ENCODE measurements around the gene HCFC1.

HCFC1 gene

DNA sequence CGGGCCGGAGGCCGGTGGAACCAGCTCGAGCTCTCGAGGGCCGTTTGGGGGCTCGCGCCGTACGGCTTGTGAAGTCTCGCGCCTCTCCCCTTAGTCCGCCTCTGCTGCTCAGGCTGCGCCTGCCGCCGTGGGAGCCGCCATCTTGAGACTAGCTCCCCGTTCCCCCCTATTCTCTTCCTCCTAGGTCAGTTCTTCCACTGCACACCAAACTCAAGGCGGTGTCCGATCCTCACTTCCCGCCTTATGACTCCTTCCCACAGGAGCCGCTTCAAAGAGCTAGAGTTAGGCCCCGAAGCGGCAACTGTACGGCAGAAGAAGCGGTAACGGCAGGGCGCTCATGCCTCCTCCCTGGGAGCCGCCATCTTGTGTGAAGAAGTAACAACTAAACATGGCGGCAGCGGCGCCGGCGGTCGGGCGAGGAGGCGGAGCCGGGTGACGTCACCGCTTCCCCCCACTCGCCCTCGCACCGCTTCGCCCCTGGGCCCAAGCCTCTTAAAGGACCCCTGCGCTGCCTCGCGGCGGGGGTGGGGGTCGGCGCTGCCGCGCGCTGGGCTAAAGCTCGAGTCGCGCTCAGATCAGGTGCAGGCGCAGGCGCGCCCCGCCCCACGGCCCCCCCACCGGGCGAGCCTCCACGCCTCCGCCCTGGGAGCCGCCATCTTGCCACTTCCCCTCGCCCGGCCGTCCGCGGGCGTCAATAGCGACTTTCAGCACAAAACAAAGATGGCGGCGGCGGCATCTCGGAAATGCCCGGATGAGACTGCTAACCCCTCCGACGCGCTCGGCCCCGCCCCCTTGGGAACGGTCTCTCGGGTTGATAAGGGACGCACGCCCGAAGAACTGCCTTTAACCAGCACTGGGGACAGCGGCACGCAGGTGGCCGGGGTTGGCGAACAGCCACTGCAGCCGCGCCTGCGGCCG, at the start of gene HCFC1:
TSS of gene HCFC1 (minus strand) at position 369 of the 918 bp plus-strand sequence. CDS start 978 bp downstream, outside the sequence.
- DNase-seq (ENCODE audit: low spot score) = peak; percentile 78
- no peak for FAIRE-seq

DNA sequence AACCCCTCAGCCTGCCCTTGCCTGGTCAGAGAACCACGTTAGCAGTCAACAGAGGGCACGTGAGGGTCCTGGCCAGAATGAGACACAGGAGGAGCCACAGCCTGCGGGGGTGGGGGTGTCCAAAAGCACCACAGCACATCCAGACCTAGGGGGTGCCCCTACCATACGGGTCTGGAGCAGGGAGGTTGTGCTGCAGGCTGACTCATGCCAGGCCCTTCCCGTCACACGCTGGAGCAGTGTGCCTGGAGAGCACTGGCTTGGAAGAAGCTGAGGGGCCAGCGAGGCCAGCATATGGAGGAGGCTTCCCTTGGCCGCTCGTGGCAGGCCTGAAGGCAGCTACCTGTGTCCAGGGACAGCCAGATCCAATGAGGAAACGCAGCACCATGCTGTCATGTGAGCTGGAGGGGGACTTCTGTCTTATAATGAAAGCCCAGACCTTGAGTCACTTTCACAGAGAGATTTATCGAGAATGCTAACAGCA, 49.6 kb upstream of the HCFC1 start:
- peak; percentile 66 for DNase-seq (ENCODE audit: low spot score)
- peak; percentile 78 for FAIRE-seq

DNA sequence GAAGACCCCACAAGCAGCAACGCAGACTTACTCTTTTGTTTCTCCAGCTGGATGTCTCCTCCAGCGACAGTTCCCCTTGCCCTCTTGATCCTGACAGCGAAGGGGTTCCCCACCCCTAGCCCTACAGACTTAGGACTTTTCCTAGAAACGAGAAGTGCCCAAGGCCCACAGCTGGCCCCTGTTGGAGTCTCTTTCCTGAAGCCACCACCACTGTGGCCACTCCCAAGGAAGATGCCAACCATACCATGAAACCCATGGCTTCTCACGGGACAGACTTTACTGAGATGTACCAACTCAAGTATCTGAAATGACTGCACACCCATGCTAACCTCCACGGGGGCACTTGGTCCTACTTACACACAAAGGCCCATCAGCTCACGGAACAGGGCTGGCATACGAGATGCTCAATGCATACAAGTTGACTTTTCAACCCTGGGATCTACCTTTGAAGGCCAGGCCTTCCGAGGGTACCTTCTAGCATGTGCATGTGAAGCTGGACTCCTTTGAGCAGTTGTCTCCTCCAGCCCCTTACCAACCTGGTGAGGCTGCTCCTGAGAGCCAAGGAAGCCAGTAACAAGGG, 49.0 kb upstream of the HCFC1 start:
- FAIRE-seq (no peak), DNase-seq (ENCODE audit: low spot score) (no peak)

DNA sequence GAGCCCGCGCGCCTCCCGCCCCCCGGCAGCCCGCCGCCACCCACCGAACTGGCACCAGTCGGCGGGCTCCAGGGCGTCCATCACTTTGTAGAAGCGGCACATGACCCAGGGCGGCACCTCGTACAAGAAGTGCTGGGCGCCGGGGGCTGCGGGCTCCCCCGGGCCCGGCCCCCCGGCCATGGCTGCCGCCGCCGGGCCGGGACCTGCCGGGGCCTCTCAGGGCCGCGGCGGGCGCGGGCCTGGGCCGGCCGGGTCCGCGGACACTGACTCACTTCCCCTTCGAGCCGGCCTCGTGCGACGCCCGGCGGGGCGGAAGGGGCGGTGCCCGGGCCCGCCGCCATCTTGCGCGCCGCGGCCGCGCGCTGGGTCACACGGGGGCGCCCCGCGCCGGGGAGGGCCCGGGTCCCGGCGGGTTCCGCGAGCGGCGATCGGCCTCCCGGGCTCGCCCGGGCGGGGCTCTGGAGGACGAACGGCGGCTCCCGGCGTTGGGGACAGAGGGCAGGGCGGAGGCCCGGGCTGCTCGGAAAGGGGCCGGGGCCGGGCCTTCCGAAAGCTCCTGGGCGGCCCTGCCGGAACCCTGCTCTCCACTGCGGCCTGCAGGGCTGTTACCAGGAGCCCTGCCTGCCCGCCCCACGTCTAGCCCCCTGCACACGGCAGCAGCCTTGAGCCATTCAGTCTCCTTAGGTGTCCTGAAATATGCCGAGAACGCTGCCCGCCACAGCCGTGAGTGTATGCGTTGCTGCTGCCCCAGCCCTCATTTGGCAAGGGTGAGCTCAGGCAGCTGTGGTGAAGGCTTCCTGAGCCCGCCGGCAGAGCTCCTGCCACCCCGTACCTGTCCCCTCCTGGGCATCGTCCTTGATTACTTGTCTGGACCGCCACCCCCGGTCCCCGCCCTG, 48.3 kb upstream of the HCFC1 start, which contains the start of gene IRAK1:
TSS of gene IRAK1 (minus strand) at position 270 of the 896 bp plus-strand sequence. CDS start at position 180, 90 bp downstream.
- DNase-seq (ENCODE audit: low spot score) = peak; percentile 27
- no peak for FAIRE-seq

DNA sequence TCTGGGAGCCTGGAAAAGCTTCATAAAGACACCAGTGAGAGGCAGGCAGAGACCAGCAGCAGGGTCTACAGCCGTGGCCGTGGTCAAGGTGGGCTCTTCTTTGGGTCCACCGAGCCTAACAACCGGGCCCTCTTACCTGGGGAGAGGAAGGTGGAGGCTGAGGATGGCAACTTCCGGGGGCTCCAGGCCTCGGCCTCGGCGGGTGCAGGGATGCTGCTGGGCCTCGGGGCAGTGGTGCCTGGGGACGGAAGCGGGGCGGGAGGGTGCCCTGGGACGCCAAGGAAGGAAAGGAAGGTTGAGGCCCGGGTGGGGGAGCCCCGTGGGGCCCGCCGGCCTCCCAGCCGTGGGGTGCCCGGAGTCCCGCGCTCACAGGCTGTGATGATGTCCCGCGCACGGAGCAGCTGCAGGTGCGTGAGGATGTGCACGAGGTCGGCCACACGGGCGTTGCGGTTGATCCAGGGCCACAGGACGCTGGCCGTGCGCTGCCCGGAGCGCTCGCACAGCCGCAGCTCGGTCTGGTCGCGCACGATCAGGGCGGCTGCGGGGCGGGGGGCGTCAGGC, 47.5 kb upstream of the HCFC1 start:
- FAIRE-seq (no peak), DNase-seq (ENCODE audit: low spot score) (no peak)

DNA sequence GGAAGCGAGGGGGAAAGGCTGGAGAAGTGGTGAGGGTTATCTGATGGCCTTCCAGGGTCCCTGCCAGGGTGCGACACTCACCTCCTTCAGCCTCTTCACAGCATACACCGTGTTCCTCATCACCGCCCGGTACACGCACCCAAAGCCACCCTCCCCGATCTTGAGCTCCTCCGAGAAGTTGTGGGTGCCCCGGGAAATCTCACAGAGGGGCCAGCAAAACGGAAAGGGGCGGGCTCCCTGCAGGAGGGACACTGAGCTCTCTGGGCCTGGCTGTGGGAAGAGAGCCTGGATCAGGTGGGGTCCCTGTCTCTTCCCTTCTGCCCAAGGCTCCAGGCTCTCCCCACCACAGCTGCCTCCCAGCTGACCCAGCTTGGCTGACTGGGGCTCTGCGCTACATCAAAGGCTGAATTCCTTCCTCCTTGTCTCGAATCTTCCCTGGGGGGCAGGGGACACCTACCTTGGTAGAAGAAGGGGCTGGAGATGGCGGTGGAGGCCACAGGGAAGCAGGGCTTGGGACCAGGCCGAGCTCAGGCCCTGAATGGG, 47.0 kb upstream of the HCFC1 start:
- DNase-seq (ENCODE audit: low spot score) = no peak
- no peak for FAIRE-seq

DNA sequence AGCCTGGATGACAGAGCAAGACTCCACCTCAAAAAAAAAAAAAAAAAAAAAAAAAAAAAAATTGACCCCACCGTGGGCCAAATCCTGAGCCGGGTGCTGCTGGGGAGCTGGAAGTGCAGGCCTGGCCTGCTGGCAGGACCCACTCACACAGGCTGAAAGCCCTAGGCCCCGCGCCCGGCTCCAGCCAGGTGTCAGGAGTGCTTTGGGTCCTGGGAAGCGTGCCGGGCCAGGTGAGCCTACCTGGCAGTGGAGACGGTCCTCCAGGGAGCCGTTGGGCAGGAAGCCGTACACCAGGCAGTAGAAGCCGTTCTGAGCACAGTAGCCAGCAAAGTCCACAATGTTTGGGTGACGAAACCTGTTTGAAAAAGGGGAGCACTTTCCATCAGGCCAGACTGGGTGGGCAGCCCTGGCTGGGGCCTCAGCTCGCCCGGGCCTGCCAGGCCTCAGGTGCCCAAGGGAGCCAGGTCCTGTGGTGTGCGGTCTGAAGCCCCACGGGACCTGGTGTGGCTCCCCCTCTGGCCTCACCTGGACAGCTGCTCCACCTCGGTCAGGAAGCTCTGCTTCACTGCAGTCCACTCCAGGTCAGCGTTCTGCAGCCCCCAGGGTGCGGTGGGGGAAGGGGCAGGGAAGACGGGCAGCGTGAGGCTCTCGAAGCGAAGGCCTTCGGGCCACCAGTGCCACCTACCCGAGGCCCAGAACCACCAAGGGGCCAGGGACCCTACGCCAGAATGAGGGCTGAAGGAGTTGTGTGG, 46.3 kb upstream of the HCFC1 start:
- DNase-seq (ENCODE audit: low spot score) = no peak
- no peak for FAIRE-seq

DNA sequence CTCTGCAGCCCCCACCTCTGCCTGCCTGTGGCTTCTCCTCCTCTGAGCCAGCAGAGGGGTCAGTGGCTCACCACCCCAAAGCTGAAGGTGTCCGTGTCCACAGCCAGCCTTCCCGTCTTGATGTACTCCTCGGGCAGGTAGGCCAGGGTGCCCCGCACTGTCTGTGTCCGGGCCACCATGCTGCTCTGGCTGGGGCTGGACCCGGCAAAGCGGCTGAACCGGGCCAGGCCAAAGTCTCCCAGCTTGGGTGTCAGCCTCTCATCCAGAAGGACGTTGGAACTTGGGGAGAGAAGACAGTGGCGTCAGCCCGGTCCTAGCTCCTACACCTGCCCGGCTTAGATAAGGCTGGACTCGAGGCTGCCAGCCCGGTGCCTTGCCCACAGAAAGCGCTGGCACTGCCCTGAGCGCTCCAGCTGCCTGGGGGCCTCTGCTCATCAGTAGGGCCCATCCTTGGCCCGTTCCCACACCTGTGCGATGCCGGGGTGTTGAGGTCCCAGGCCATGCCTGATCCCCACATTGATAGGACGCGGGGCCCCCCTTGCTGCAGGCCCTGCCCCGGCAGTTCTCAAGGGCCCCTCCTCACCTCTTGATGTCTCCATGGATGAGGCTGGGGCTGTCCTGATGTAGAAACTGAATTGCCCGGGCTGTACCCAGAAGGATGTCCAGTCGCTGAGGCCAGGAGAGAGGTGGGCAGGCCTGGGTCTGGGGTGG, 44.9 kb upstream of the HCFC1 start:
- FAIRE-seq (no peak), DNase-seq (ENCODE audit: low spot score) (no peak)

DNA sequence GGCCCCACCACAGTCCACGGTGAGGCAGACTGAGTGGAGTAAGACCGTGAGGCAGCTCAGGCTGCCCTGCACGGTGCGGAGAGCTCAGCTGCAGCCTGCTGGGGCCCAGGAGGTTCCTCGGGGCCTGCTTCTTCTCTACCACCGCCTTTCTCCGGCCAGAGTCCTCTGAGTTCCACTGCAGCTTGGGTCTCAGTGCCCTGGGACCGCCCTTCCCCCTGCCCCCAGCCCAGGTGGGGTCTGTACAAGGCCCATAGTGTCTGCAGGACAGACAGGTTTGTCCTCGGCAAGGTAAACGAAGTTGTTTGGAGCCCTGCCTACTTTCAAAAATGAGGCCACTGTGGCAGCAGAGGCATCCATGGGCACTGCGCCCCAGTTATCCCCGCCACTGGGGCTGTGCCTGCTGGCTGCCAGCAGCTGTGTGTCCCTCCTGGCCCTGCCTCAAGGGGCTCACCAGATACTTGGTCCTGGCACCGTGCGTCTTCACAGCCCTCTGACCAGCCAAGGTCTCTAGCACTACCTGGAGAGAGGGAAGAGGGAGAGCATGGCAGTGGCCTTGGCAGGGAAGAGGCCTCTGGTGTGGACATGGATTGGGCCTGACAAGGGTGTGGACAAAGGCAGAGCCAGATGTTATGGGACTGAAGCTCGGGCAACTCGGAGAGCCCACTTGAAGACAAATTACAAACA, 44.1 kb upstream of the HCFC1 start:
- FAIRE-seq = no peak
- DNase-seq (ENCODE audit: low spot score) = no peak

DNA sequence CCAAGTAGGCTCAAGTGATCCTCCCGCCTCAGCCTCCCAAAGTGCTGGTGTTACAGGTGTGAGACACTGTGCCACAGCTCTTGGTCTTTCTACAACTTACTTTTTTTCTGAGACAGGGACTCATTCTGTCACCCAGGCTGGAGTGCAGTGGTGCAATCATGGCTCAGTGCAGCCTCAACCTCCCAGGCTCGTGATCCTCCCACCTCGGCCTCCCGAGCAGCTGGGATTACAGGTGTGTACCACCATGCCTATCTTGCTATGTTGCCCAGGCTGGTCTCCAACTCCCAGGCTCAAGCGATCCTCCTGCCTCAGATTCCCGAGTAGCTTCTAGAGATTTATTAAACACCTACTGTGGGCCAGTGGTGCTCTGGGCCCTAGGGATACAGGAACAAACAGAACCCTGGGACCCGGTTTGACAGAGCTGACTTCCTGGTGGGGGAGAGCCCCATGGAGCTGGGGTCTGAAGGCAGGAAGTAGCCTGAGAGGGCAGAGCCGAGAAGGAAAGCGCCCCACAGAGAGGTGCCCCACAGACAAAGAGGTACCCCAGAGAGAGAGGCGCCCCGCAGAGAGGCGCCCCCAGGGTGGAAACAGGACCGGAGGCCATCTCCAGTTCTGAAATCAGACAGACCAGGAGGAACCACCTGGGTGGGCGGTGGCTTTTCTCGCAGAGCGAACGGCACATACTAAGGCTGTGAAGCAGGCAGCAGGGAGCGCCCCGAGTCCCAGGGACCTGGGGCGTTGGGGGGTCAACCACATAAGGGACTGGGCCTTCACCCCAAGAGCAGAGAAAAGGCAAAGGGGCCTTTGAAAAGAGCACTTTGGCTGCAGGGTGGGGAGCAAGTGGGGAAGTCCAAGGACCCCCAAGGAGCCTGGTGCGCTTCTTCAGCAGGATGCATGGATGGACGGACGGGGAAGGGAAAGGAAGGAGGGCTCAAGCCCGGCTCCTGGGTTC, 43.1 kb upstream of the HCFC1 start:
- DNase-seq (ENCODE audit: low spot score) = no peak
- FAIRE-seq = no peak

DNA sequence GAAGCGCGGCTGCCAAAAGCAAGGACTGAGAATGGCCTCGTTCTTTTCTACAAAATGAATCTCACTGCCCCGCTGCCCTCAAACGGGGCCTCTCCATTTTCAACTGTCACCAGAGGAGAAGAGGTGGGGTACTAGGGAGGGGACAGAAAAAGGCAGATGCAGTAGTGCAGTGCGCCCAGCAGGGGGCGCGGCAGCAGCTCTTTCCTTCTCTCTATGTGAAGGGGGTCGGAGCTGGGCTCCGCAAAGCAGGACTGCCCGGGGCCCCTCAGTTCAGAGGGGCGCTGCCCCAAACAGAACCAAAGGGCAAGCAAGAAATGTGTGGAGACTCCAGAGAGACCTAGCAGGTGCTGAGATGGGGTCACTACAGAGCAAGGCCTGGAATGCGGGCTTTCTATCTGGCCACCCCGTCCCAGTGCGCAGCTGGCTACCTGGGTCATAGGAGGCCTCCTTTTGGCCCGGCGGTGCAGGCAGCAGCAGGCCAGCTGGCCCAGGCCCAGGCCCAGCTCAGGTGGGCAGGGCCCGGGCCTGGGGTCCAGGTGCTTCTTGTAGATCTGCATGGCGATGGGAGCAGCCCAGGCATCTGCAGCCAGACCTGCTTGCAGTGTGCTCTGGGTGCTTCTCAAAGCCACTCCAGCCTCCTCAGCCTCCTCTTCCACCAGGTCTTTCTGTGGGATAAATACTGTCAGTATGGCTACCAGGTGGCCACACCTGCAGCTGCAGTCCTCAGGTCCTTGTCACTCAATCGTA, 42.2 kb upstream of the HCFC1 start:
- FAIRE-seq (no peak), DNase-seq (ENCODE audit: low spot score) (no peak)

DNA sequence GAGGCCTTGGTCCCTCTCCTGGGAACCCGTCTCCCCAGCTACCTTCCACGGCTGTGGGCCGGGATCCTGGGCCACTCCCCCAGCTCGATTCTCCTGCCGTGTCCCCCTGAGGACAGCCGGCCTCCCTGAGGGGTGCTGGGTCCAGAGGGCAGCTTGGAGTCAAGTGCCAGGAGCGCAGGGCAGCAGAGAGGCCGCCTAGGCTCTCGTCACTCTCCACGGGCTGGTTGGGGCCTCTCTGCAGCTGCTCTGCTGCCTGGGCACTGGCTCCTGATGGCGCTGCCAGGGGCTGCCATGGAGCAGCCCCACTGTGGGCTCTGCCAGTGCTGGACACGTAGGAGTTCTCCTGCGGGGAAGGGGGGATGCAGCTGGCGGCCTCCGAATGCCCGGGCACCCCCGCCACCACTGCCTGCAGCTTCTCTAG, 41.4 kb upstream of the HCFC1 start:
- FAIRE-seq = no peak

DNA sequence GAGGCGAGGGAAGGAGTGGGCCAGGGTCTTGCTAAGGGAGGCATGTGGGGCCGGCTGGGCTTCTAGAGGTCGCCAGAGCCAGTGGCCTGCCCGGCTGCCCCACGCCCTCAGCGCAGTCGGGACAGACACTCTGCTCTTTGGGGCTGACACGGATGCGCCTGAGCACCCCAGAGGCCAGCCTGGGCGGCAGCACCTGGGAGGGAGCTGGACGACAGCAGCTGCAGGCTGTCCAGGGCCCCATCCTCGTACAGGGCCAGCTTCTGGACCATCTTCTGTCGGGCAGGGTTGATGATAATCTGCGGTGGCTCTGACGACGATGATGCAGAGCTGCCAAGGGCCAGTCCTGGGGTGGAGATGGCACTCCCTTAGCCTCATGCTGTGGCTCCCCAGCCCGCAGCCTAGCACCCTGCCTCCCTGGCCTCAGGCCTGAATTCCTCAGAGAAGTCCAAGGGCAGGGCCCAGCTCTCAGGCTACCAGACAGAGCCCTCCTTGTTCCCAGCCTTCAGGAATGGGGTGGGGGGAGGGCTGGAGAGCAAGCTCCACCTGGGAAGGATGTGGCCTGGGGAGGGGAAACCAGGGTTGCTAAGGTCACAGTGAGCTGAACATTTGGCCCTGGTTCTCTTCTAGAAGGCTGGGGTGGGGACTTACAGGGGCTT, 40.8 kb upstream of the HCFC1 start:
- no peak for FAIRE-seq
- no peak for DNase-seq (ENCODE audit: low spot score)

More for the DNA sequence above, 41.4 kb upstream of the HCFC1 start:
- DNase-seq (ENCODE audit: low spot score) = no peak

DNA sequence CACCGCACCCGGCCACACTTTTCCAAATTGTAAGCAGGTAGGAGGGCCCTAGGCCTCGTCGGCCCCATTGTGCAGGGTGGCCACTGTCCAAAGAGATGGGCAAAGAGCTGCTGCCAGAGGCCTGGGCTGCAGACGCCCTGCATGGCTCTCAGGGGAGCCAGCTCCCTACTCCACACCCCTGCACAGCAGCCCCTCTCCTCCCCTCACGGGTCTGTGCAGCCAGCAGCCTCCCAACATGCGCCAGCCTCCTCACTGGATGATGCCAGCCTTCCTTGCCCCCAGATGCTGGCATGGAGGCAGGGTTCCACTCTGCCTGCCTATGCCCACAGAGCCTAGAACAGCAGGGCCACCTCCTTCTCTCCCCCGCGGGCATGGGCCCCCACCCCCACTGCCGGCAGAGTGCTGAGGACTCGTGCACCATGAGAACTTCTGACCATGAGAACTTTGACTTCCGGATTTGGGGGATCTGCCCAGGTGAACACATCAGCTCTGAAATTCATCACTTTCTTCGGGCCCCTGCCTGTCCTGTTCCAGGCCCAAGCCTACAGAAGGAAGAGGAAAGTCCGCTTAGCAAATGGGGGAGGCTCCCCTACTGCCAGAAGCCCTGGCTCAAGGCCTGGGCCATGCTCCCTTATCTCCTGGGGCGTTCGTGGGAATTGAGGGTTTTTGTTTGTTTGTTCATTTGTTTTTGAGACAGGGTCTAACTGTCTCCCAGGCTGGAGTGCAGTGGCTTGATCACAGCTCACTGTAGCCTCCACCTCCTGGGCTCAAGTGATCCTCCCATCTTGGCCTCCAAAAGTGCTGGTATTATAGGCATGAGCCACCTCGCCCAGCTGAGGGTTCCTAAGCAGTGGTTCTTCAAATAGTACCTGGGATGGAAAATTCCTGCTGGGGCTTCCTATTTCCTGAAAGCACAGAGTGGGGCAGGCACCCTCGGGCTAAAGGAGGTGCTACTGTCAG, 40.0 kb upstream of the HCFC1 start:
- FAIRE-seq (no peak), DNase-seq (ENCODE audit: low spot score) (no peak)

DNA sequence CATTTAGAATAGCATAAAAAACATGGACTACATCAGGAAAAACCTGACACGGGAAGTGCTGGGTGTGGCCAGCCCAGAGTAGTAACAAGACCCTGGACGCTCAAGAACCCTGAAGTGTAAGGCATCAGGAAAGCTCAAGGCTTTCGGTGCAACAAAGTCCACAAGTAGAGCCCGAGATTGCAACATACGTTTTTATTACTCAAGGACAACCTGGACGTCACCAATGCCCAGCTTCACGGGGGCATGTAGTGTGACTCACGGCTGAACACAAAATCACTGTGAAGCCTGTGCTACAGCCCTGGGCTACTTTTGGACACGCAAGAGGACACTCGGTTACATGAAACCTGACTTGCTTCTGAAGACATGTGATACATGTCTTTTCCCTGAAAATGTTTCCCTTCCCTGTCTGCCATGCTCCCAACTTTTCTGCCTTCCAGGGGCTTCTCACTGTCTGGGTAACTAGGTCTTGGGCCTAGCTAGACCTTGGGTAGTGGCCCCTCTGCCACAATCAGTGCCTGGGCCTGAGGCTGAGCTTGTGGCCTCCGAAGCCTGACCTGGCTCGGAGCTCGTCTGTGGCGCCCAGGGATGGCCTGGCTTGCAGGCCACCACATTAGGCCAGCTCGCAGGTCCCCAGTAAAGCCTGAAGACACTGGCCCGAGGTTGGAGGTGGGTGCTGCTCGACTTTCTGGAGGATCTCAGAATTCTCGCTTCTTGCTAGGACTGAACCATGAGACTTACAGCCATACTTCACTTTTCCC, 38.9 kb upstream of the HCFC1 start:
- FAIRE-seq (no peak), DNase-seq (ENCODE audit: low spot score) (no peak)

All from RCC 7860 (cell line).